Cardiac septum (tissue), 1 donor: Measurements from ENCODE around the gene DUSP9. TPM values are rescaled to one million over a fixed set of nuclear protein-coding genes. Genes with fewer than 3 reads are reported as not detected.
"Not testable (repeated sequence)": the region's sequence is repeated elsewhere in the genome, so short reads cannot be mapped to it uniquely, and the experiment has no call there.

Experiments
- DNase-seq: peaks from one replicate; pipeline ENCODE4 v3.0.0-alpha.2; 2020; ENCODE audit warnings: low spot score
- intact Hi-C: fragments of 100-400 bp; cut with DNase I; formaldehyde crosslinking; loops from one replicate; pipeline ENCODE4 v1.14.0; 2022
- total RNA-seq: library from RNA; stranded (reverse); fragmentation: NEBNext Ultra II Directional; extraction: Animal tissue kit (Norgen Biotek cat#: 25700); gene quantifications from one replicate; pipeline ENCODE4 v1.2.1, GENCODE V29; 2021
- donor health status: DM: no; HTN: no; CAD: no.

The DUSP9 gene
- total RNA-seq, 1 donor from 2014 or later = not detected

DNA sequence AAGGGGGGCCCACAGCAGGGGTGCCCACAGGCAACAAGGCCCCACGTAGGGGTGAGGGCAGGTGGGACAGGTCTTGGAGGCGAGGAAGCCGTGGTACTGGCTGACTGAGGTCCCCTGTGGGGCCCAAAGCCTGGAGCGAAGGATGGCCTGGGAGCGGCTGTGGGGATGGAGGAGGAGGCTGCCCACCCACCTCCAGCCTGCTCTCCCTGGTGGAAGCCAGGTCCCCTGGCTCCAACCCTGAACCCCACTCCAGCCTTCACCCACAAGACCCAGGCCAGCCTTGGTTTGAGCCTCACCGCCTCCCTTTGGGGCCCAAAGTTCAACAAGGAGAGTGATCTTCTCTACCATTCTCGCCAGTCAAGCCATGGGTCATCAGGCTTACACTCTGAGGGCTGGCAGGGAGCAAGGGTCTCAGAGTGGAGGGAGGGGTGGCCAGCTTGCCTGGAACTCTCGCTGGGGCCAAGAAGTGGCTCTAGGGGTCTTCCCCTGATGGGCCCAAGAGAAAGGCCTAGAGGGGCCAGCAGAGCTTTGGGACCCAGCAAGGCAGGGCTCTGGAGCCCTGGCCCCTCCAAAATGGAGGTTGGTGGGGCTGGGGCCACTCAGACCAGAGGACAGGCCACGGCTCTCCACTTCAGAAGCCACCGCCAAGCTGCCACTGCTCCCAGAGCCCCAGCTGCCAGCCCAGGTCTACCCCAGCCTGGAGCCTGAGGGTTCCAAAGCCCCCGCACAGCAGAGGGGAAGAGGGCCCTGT, 21.6 kb downstream of the DUSP9 start:
- DNase-seq = no peak
- intact Hi-C loops = loop anchor here (2.0 to 5.0 kb wide), 3 partner anchors 61 to 708 kb away; no protein-coding TSS in a partner anchor

DNA sequence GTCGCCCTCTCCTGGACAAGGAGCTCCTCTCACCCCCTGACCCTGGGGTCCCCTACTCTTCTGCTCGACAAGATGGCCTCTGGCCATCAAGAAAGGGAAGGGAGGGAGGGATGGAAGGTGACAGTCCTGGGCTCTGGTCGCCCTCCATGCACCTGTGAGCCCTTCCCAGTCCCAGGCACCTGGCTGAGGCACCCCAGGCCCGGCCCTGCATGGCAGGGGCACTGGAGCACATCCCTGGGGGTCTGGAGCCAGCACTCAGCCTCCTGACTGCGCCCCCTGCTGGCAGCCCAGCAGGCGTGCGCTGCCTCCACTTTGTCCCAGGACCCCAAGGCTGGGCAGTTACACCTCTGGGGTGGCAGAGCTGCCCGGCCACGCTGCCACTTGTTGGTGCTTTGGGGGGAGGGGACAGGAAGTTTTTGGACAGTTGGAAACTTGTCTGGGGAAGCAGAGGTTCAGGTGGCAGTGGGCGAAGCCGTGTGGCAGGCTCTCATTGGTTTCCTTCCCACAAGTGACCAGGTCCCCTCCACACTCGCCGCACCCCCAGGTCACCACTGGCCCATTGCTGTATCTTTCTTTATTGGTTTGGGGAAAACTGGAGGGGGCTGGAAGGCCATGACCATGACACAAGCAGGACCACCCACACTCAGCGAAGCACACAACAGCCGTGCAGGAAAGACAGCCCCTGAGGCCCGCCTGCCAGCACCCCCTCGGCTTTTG, 22.3 kb downstream of the DUSP9 start:
- no peak for DNase-seq
- intact Hi-C loops = loop anchor here (2.0 to 5.0 kb wide), 3 partner anchors 62 to 709 kb away; no protein-coding TSS in a partner anchor

DNA sequence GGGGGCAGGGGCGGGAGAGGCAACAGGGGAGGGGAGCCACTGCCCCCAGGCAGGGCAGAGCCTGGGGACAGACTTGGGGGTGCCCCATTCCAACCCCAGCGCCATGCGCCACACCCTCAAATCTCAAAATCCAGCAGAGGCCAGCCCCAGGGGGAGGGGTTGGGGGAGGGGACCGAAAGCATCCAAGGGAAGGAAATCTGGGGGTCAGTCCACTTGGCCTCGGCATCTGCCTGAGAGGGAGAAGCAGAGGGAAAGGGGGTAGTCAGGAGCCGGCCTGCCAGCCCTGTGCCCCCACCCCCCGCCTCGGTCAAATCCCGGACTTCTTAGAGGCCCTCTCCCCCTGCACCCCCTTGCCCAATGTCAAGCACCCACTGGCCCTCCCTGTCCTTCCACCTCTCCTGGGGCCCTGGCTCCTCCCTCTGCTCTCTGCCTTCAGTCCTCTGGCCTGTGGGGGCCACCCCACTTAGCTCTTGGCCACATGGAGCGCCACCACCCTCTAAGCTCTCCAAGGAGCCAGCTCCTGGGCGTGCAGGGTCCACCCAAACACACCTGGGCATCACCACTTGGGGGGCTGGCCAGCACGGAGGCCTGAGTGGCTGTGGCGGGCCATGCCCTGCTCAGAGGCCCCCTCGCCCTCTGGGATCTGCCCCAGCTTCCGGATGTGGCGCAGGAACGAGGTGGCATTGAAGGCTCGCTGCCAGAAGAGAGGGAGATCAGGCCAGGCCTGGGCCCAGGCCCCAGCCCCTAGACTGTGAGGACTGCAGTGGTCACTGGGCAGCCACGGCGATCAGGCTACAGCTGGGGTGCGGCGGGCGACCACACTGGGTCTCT, 23.1 kb downstream of the DUSP9 start:
- intact Hi-C loops = loop anchor here (2.0 to 5.0 kb wide), 3 partner anchors 63 to 709 kb away; no protein-coding TSS in a partner anchor
- peak; percentile 73 for DNase-seq

DNA sequence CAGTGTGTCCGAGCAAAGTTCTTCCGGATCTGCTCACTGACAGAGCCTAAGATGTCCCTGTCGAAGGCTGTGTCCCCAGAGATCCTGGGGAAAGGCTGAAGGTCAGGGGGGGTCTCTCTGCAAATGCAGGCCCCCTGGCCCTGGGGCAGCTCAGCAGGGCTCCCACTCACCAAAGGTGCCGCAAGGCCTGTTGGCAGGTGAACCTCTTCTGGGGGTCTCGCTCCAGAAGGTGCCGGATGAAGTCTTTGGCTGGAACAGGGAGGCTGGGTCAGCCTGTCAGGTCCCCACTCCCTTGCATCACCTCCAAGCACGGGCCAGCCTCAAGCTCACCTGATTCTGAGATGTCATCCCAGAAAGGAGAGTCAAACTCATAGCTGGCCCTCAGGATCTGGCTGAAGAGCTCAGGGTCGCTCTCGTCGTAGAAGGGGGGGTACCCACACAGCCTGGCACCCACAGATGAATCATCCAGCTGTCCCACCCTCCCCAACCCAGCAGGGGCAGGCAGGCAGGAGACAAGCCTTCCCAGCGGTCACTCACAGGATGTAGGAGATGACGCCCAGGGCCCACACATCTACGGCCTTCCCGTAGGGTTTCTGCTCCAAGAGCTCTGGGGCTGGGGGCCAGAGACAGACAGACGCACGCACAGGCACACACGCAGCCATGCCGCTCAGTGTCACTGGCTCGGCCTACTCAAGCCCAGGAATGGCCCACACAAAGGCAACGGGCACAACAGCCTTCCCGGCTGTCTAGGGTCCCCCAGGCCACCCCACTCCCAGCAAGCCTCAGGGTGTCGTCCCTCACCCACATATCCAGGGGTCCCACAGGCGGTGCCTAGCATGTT, 24.0 kb downstream of the DUSP9 start:
- DNase-seq = peak; percentile 71
- intact Hi-C loops = no loop called here

GRCh38 chrX:153671589-153672530, 24.9 kb downstream of the DUSP9 start:
- no peak for DNase-seq
- intact Hi-C loops = no loop called here

DNA sequence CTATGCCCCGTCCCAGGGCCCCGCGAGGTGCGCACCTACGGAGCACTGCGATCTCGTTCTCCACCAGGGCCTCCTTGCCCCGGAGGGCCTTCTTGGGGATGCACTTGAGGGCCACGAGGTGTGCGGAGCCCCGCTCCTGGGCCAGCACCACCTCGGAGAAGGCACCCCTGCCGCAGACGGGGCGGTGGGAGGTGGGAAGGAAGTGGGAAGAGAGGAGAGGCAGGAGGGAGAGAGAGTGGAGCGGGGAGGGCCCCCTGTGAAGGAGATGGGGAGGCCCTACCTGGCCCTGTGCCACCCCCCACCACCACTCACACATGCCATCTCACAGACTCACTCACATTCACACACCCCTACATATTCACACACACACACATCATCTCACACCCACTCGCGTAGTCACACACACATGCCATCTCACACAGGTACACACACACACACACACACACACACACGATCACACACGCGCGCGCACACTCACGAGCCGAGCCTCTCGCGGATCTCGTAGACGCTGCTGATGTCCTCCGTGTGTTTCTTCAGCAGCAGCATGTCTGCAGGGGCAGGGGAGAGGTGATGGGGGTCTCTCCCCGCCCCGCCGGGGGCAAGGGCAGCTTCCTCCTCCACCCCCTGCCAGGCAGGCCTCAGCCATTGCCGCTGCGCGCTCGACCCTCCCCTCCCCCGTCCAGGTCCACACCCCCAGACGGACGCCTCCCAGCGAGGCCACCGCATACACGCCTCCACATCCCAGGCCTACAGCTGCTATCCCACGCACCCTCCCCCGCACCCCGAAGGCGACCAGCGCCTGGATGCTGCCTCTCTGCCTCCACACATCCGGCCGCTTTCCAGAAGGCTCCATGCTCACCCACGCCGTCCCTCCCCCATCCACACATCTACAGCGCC, 25.8 kb downstream of the DUSP9 start:
- intact Hi-C loops = no loop called here
- peak; percentile 74 for DNase-seq

DNA sequence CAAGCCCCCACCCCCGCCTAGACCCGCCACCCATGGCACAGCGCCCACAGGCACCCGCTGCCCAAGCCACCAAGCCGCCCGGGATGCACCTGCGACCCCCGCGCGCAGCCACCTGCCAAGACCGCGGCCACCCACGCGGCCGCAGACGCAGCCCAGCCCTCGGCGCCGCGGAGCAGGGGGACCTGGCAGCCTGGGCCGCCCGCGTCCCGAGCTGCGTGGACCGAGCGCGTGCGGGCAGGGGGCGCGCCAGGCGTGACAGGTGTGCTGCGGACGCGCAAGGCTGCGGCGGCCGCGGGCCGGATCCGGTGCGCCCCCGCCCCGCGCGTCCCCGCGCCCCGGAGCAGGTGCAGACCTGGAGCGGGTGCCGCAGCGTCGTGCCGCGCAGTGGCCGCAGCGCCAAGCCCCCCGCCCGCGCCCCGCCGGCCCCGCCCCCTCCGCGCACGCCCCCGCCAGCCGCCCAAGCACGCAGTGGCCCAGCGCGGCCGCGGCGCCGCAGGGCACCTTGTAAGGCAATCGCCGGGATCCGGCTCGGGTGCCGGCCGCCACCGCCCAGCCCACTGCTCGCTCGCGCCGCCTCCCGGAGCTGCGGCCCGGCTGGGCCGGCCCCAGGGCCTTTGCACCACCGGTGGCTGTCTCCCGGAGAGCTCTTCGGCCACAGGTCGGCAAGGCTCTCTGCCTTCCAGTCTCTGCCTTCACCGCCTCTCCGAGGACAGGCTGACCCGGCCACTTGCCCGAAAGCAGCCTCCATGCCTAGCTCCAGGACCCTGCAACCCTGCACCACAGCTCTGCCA, 26.6 kb downstream of the DUSP9 start, which contains the start of gene PNCK:
Gene PNCK, minus strand, starts transcription at position 386 of the 791 bp plus-strand sequence. CDS start 737 bp downstream, outside the sequence.
- intact Hi-C loops = no loop called here
- no peak for DNase-seq

GRCh38 chrX:153674219-153674851, 27.3 kb downstream of the DUSP9 start:
- intact Hi-C loops = no loop called here
- DNase-seq = no peak

GRCh38 chrX:153681175-153681574, 34.2 kb downstream of the DUSP9 start:
- intact Hi-C loops = no loop called here
- DNase-seq = no peak

DNA sequence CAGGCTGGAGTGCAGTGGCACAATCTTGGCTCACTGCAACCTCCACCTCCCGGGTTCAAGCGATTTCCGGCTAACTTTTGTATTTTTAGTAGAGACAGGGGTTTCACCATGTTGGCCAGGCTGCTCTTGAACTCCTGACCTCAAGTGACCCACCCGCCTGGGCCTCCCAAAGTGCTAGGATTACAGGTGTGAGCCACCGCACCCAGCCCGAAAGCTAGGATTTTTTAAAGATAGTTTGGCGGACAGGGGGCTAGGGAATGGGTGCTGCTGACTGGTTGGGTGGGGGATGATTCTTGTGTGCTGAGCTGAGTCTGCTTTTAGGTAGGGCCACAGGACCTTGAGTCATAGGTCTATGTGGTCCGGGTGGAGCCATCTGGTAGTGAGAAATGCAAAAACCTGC, 36.5 kb downstream of the DUSP9 start:
- intact Hi-C loops, DNase-seq: not testable (repeated sequence)

GRCh38 chrX:153684467-153685155, 37.6 kb downstream of the DUSP9 start:
- no peak for DNase-seq
- intact Hi-C loops = no loop called here

DNA sequence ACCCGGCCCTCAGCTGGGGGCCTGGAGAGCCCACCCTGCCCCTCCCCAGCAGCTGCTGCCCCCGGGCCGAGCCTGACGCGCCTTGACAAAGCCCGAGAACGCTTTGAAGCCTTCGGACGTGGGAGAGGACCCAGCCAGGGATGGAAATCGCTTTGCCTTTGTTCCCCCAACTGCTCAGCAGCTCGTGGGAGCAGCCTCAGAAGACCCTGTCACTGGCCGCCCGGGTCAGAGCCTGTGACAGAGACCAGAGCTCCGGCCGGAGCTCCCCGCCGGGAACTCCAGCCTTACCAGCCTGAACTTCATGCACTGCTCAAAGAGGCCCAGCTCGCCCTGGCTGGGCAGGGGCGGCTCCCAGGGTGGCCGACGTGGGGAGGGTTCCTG, 38.1 kb downstream of the DUSP9 start:
- intact Hi-C loops = no loop called here
- DNase-seq = no peak

- intact Hi-C loops = no loop called here
- DNase-seq = no peak
Observed at GRCh38 chrX:153685751-153686696, 39.0 kb downstream of the DUSP9 start.

DNA sequence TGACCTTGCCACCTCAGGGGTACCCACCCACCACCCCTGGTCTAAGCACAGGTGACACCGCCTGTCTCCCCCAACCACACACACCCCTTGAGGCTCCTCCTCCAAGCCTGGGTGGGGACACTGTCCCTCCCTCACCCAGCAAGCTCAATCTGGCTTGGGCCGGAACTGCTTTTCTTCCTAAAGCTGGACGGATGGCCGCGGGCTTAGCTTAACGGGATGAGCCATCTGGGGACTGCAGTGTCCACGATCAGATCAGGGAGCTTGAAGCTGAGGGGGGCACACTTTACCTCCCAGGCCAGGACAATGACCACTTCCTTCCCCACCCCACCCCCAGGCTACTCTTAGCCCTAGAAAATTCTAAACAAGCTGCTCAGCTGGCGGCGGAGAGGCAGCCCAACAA, 39.7 kb downstream of the DUSP9 start:
- DNase-seq = no peak
- intact Hi-C loops = no loop called here
